ENCODE data around the gene R3HDM2. TPM values are rescaled to one million over a fixed set of nuclear protein-coding genes. Genes with fewer than 3 reads are reported as not detected.

Gene R3HDM2
- total RNA-seq, 6 experiments from 2014 or later: 33.7 to 39.4 (median 37.9) TPM

GRCh38 chr12:57395121-57395520, 35.7 kb downstream of the R3HDM2 start:
- H3K36me3 Mint-ChIP-seq (ENCODE audit: low read depth): peaks cover 26% of the 10 kb centered on the region
- H3K4me3 Mint-ChIP-seq: no peak overlapping the region
- TF ChIP-seq CTCF (IDR thresholded peaks at IDR 0.05): no peak
- no peaks in the 10 kb centered on the region for H3K9me3 Mint-ChIP-seq
- H3K27me3 Mint-ChIP-seq (ENCODE audit: insufficient read depth): no peaks in the 10 kb centered on the region; the same call in none of the 2 replicates
- no peak for DNase-seq
- peaks cover 10% of the 10 kb centered on the region for H3K4me1 Mint-ChIP-seq (ENCODE audit: low read depth)
- H3K27ac Mint-ChIP-seq: no peak overlapping the region

DNA sequence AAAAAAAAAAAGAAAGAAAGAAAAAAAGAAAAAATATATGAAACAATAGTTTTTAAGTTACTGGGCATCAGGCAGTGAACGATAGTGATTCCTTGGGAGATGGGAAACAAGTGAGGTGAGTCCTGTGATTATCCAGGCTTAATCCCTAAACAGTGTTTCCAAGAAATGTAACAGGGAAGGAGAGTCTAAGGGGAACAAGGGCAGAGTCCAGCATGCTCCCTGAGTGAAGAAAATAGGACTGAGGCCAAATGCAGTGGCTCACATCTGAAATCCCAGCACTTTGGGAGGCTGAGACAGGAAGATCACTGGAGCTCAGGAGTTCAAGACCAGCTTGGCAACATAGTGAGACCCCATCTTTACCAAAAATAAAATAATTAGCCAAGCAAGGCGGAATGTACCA, 40.7 kb downstream of the R3HDM2 start:
- peak overlapping the region; percentile 58 for H3K4me3 Mint-ChIP-seq

DNA sequence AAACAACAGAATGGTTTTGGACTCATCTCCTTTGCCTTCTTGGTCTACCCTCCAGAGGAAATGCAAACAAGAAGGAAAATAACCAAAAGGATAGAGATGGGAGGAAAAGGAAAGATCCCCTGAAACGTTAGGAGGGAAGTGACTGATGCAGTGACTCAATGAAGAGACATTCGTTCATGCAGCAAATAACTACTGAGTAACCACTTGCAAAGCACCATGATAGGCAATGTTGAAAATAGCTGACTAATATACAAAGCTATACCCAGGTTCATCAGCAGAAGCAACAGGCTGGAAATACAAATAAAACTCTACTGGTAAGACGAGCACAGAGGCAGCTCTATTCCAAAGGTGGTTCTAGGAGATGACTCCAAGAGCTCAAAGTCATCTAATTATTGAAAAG, 41.8 kb downstream of the R3HDM2 start:
- H3K27me3 Mint-ChIP-seq (ENCODE audit: insufficient read depth): no peaks in the 10 kb centered on the region; the same call in 1 of the 2 replicates
- peak overlapping the region; percentile 94 for H3K27ac Mint-ChIP-seq
- TF ChIP-seq CTCF (IDR thresholded peaks at IDR 0.05): no peak
- H3K4me1 Mint-ChIP-seq (ENCODE audit: low read depth): peaks cover 38% of the 10 kb centered on the region
- H3K36me3 Mint-ChIP-seq (ENCODE audit: low read depth): peaks cover 45% of the 10 kb centered on the region
- H3K4me3 Mint-ChIP-seq: peak overlapping the region; percentile 58
- peak; percentile 90 for DNase-seq
- no peaks in the 10 kb centered on the region for H3K9me3 Mint-ChIP-seq

More for the DNA sequence above, 40.7 kb downstream of the R3HDM2 start:
- peaks cover 38% of the 10 kb centered on the region for H3K4me1 Mint-ChIP-seq (ENCODE audit: low read depth)
- no peak for DNase-seq
- H3K36me3 Mint-ChIP-seq (ENCODE audit: low read depth): peaks cover 45% of the 10 kb centered on the region
- peak overlapping the region; percentile 94 for H3K27ac Mint-ChIP-seq
- no peaks in the 10 kb centered on the region; the same call in 1 of the 2 replicates for H3K27me3 Mint-ChIP-seq (ENCODE audit: insufficient read depth)
- TF ChIP-seq CTCF (IDR thresholded peaks at IDR 0.05): no peak
- no peaks in the 10 kb centered on the region for H3K9me3 Mint-ChIP-seq

DNA sequence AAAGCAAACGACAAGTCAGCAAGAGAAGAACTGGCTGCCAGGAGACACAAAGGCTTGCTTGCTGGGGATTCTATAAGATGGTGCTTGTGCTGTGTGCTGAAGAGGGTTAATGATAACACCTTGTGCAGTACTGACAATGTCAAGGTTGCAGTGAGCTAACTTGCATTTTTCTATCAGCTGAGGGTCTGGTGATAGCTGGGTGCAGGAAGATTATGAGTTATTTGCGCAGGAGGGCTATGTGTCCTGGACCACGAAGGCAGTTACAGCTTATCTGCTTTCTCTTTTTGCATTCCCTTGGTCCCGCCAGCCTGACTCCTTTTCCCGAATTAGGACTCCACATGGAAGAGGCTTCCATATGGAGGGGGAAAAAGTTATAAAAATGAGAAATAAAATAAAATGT, 42.4 kb downstream of the R3HDM2 start:
- no peak for TF ChIP-seq CTCF (IDR thresholded peaks at IDR 0.05)
- Mint-ChIP-seq H3K4me1 (ENCODE audit: low read depth) (peaks cover 38% of the 10 kb centered on the region), H3K27me3 (ENCODE audit: insufficient read depth) (no peaks in the 10 kb centered on the region; the same call in 1 of the 2 replicates), H3K4me3 (peak overlapping the region; percentile 58), H3K9me3 (no peaks in the 10 kb centered on the region), H3K36me3 (ENCODE audit: low read depth) (peaks cover 40% of the 10 kb centered on the region), H3K27ac (peak overlapping the region; percentile 94)
- DNase-seq: no peak

DNA sequence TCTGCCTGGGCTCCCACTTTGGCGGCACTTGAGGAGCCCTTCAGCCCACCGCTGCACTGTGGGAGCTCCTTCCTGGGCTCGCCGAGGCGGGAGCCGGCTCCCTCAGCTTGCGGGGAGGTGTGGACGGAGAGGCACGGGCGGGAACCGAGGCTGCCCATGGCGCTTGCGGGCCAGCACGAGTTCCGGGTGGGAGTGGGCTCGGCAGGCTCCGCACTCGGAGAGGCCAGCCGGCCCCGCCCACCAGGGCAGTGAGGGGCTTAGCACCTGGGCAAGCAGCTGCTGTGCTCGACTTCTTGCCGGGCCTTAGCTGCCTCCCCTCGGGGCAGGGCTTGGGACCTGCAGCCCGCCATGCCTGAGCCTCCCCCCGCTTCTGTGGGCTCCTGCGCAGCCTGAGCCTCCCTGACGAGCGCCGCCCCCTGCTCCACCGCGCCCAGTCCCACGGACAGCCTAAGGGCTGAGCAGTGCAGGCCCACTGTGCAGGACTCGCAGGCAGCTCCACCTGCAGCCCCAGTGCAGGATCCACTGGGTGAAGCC, 44.6 kb downstream of the R3HDM2 start:
- Mint-ChIP-seq H3K4me3 (no peak overlapping the region), H3K36me3 (ENCODE audit: low read depth) (peaks cover 26% of the 10 kb centered on the region), H3K27me3 (ENCODE audit: insufficient read depth) (no peaks in the 10 kb centered on the region), H3K27ac (no peak overlapping the region), H3K4me1 (ENCODE audit: low read depth) (peaks cover 45% of the 10 kb centered on the region), H3K9me3 (no peaks in the 10 kb centered on the region)
- TF ChIP-seq CTCF (IDR thresholded peaks at IDR 0.05): no peak
- DNase-seq: no peak
